Peyer's patch (tissue), 4 donors: ENCODE measurements around the gene LSR. TPM values are rescaled to one million over a fixed set of nuclear protein-coding genes. Genes with fewer than 3 reads are reported as not detected.
A peak's percentile ranks its signal among the peaks of the same experiment; 100 is the strongest.

Source experiments
- DNase-seq, 3 donors: peaks; one replicate each; pipeline ENCODE4 v3.0.0-alpha.2; 2017 to 2019
- H3K27ac ChIP-seq, 4 donors: fragments of 200-600 bp; sonication (generic); one replicate each; pipeline ENCODE4 v1.5.1; 2016 to 2019
- H3K27me3 ChIP-seq, 2 donors: fragments of 200-600 bp; sonication (generic); one replicate each; pipeline ENCODE4 v1.5.1; 2019
- H3K36me3 ChIP-seq, 3 donors: fragments of 200-600 bp; sonication (generic); one replicate each; pipeline ENCODE4 v1.5.1; 2016 to 2019
- H3K4me1 ChIP-seq, 4 donors: fragments of 200-600 bp; sonication (generic); one replicate each; pipeline ENCODE4 v1.5.1; 2016 to 2019
- H3K4me3 ChIP-seq, 4 donors: fragments of 200-600 bp; sonication (generic); 1 replicate in 3 of 4; 2 replicates in 1 of 4; pipeline ENCODE4 v1.5.1; 2016 to 2019; ENCODE audit warnings: mild to moderate bottlenecking in 1 of 4
- H3K9me3 ChIP-seq, 4 donors: fragments of 200-600 bp; sonication (generic); one replicate each; pipeline ENCODE4 v1.5.1; 2016 to 2019; ENCODE audit warnings: mild to moderate bottlenecking in 1 of 4
- CTCF ChIP-seq, 6 experiments: fragments of 450-650 bp in 4 of 6; fragments of 200-600 bp in 2 of 6; sonication (generic) in 1 of 6; IDR thresholded peaks; one replicate each; pipeline ENCODE4 v1.5.1; 2017 to 2019; ENCODE audit warnings: antibody characterized with exemption in 6 of 6, mild to moderate bottlenecking in 3 of 6, moderate library complexity in 1 of 6
- POLR2A ChIP-seq, 2 donors: fragments of 450-650 bp; IDR thresholded peaks; one replicate each; pipeline ENCODE4 v1.5.1; 2017; ENCODE audit warnings: antibody characterized with exemption in 2 of 2, mild to moderate bottlenecking in 2 of 2, moderate library complexity in 2 of 2
- total RNA-seq, 4 donors: library from RNA; depleted of rRNA; stranded (reverse); fragments of >200 nt; gene quantifications; one replicate each; pipeline ENCODE4 v1.1.0, GENCODE V29; 2016

The LSR gene
- total RNA-seq, 4 donors from 2014 or later: 28.9 to 214 (median 188) TPM

GRCh38 chr19:35222373-35223015 is 26.3 kb upstream of the LSR start:
- Histone ChIP-seq H3K27me3 (no peaks in the 10 kb centered on the region), H3K9me3 (no peaks in the 10 kb centered on the region), H3K36me3 (no peaks in the 10 kb centered on the region), H3K4me1 (no peaks in the 10 kb centered on the region), H3K4me3 (no peak overlapping the region), H3K27ac (no peak overlapping the region)
- TF ChIP-seq POLR2A (IDR thresholded peaks at IDR 0.05): no peak
- no peak for TF ChIP-seq CTCF (IDR thresholded peaks at IDR 0.05)
- DNase-seq: peak in 1 of 3 donors; percentile 39

GRCh38 chr19:35223084-35223790 is 25.6 kb upstream of the LSR start:
- H3K9me3 ChIP-seq: no peaks in the 10 kb centered on the region
- H3K27ac ChIP-seq: no peak overlapping the region
- no peaks in the 10 kb centered on the region for H3K36me3 ChIP-seq
- peak in 1 of 3 donors; percentile 22 for DNase-seq
- no peaks in the 10 kb centered on the region for H3K4me1 ChIP-seq
- TF ChIP-seq CTCF (IDR thresholded peaks at IDR 0.05) (no peak), POLR2A (IDR thresholded peaks at IDR 0.05) (no peak)
- H3K27me3 ChIP-seq: no peaks in the 10 kb centered on the region
- no peak overlapping the region for H3K4me3 ChIP-seq

GRCh38 chr19:35223862-35224505 is 24.8 kb upstream of the LSR start:
- no peaks in the 10 kb centered on the region for H3K27me3 ChIP-seq
- no peaks in the 10 kb centered on the region for H3K9me3 ChIP-seq
- DNase-seq: peak in 1 of 3 donors; percentile 35
- no peaks in the 10 kb centered on the region for H3K36me3 ChIP-seq
- H3K4me3 ChIP-seq: no peak overlapping the region
- TF ChIP-seq CTCF (IDR thresholded peaks at IDR 0.05): no peak
- TF ChIP-seq POLR2A (IDR thresholded peaks at IDR 0.05): no peak
- no peak overlapping the region for H3K27ac ChIP-seq
- H3K4me1 ChIP-seq: no peaks in the 10 kb centered on the region

GRCh38 chr19:35224681-35225571 is 23.9 kb upstream of the LSR start:
- peak in 2 of 3 donors; percentile 53 to 56 for DNase-seq
- no peak for TF ChIP-seq CTCF (IDR thresholded peaks at IDR 0.05)
- TF ChIP-seq POLR2A (IDR thresholded peaks at IDR 0.05): no peak
- H3K36me3 ChIP-seq: no peaks in the 10 kb centered on the region
- H3K9me3 ChIP-seq: no peaks in the 10 kb centered on the region
- no peak overlapping the region for H3K27ac ChIP-seq
- H3K4me3 ChIP-seq: no peak overlapping the region
- no peaks in the 10 kb centered on the region for H3K27me3 ChIP-seq
- no peaks in the 10 kb centered on the region for H3K4me1 ChIP-seq

GRCh38 chr19:35225951-35226350 is 22.9 kb upstream of the LSR start:
- Histone ChIP-seq H3K27ac (no peak overlapping the region), H3K4me1 (no peaks in the 10 kb centered on the region), H3K27me3 (no peaks in the 10 kb centered on the region), H3K4me3 (no peak overlapping the region), H3K9me3 (no peaks in the 10 kb centered on the region), H3K36me3 (no peaks in the 10 kb centered on the region)
- no peak for TF ChIP-seq CTCF (IDR thresholded peaks at IDR 0.05)
- no peak for TF ChIP-seq POLR2A (IDR thresholded peaks at IDR 0.05)
- peak in 1 of 3 donors; percentile 19 for DNase-seq
